GM18873 (cell line): Measurements from ENCODE around the gene ZFYVE28.

Experiments
- ATAC-seq: cut with Tn5 transposase; IDR thresholded peaks from one replicate; pipeline ENCODE4 v1.9.1; 2021; ENCODE audit warnings: mild to moderate bottlenecking, moderate library complexity, moderate number of reproducible peaks; ENCODE audit not compliant: unreplicated experiment, low FRiP score

ZFYVE28 gene

GRCh38 chr4:2254665-2255500, 163.6 kb downstream of the ZFYVE28 start:
- ATAC-seq = no peak

GRCh38 chr4:2253160-2254084, 165.0 kb downstream of the ZFYVE28 start:
- ATAC-seq = no peak

- no peak for ATAC-seq
These were observed 165.8 kb downstream of the ZFYVE28 start for GRCh38 chr4:2252530-2253091.

- no peak for ATAC-seq
These were observed 166.5 kb downstream of the ZFYVE28 start for GRCh38 chr4:2251795-2252529.

- no peak for ATAC-seq
These were observed 167.2 kb downstream of the ZFYVE28 start for GRCh38 chr4:2251073-2251794.

- ATAC-seq = no peak
These were observed 167.9 kb downstream of the ZFYVE28 start for GRCh38 chr4:2250357-2251072.

GRCh38 chr4:2249526-2250356, 168.7 kb downstream of the ZFYVE28 start:
- no peak for ATAC-seq

GRCh38 chr4:2248821-2249261, 169.6 kb downstream of the ZFYVE28 start:
- ATAC-seq = no peak

GRCh38 chr4:2248044-2248780, 170.2 kb downstream of the ZFYVE28 start:
- ATAC-seq = no peak

- no peak for ATAC-seq
These were observed 171.1 kb downstream of the ZFYVE28 start for GRCh38 chr4:2247128-2248043.

- ATAC-seq = no peak
These were observed 171.9 kb downstream of the ZFYVE28 start for GRCh38 chr4:2246384-2247127.

GRCh38 chr4:2245787-2246275, 172.6 kb downstream of the ZFYVE28 start:
- no peak for ATAC-seq

GRCh38 chr4:2245057-2245786, 173.2 kb downstream of the ZFYVE28 start:
- ATAC-seq = no peak

GRCh38 chr4:2243681-2244380, 174.6 kb downstream of the ZFYVE28 start:
- ATAC-seq = no peak
